MM.1S (cell line): ENCODE data around the gene C21orf58.

Experiments used
- DNase-seq: peaks from one replicate; pipeline ENCODE4 v3.0.0-alpha.2; 2015
- H2AFZ ChIP-seq: fragments of 300-600 bp; sonication (generic); 2 replicates; pipeline ENCODE4 v1.6.0; 2016; ENCODE audit warnings: antibody characterized with exemption, low read length
- H3F3A ChIP-seq: fragments of 300-600 bp; sonication (generic); 2 replicates; pipeline ENCODE4 v1.6.1; 2016; ENCODE audit warnings: mild to moderate bottlenecking, antibody characterized with exemption, low read length, moderate library complexity, mixed read lengths; ENCODE audit not compliant: insufficient read depth
- H3K27ac ChIP-seq: fragments of 300-600 bp; sonication (generic); 2 replicates; pipeline ENCODE4 v1.5.1; 2016; ENCODE audit warnings: mild to moderate bottlenecking, low read length
- H3K27me3 ChIP-seq: fragments of 300-600 bp; sonication (generic); replicated peaks from 2 replicates; pipeline ENCODE4 v1.6.0; 2016; ENCODE audit warnings: low read length; ENCODE audit not compliant: insufficient read depth
- H3K36me3 ChIP-seq: fragments of 300-600 bp; sonication (generic); replicated peaks from 2 replicates; pipeline ENCODE4 v1.6.1; 2016; ENCODE audit warnings: mild to moderate bottlenecking, low read length, mixed read lengths; ENCODE audit not compliant: insufficient read depth
- H3K4me1 ChIP-seq: fragments of 300-600 bp; sonication (generic); 2 replicates; pipeline ENCODE4 v1.6.1; 2016; ENCODE audit warnings: low read length, mixed read lengths
- H3K4me2 ChIP-seq: fragments of 300-600 bp; sonication (generic); 2 replicates; pipeline ENCODE4 v1.6.0; 2016; ENCODE audit warnings: low read depth, low read length
- H3K4me3 ChIP-seq: fragments of 300-600 bp; sonication (generic); 2 replicates; pipeline ENCODE4 v1.5.1; 2016; ENCODE audit warnings: low read length, mixed read lengths
- H3K79me2 ChIP-seq: fragments of 300-600 bp; sonication (generic); 2 replicates; pipeline ENCODE4 v1.6.1; 2016; ENCODE audit warnings: mixed run types, low read length, mixed read lengths
- H3K9ac ChIP-seq: fragments of 300-600 bp; sonication (generic); 2 replicates; pipeline ENCODE4 v1.6.1; 2016; ENCODE audit warnings: low read length, mixed read lengths
- H3K9me2 ChIP-seq: fragments of 300-600 bp; sonication (generic); replicated peaks from 2 replicates; pipeline ENCODE4 v1.6.1; 2016; ENCODE audit warnings: mild to moderate bottlenecking, low read length, mixed read lengths; ENCODE audit not compliant: insufficient read depth
- H3K9me3 ChIP-seq: fragments of 300-600 bp; sonication (generic); replicated peaks from 2 replicates; pipeline ENCODE4 v1.6.1; 2016; ENCODE audit warnings: mild to moderate bottlenecking, low read length, mixed read lengths; ENCODE audit not compliant: insufficient read depth
- H4K20me1 ChIP-seq: fragments of 300-600 bp; sonication (generic); 2 replicates; pipeline ENCODE4 v1.6.1; 2016; ENCODE audit warnings: mild to moderate bottlenecking, low read length, moderate library complexity, mixed read lengths; ENCODE audit not compliant: insufficient read depth
- EZH2 ChIP-seq: fragments of 300-600 bp; sonication (generic); optimal IDR thresholded peaks from 2 replicates; pipeline ENCODE3; 2017; ENCODE audit warnings: low read depth, mild to moderate bottlenecking, antibody characterized with exemption, low read length, mixed read lengths
- EZH2phosphoT487 ChIP-seq: fragments of 300-600 bp; sonication (generic); IDR thresholded peaks from 2 replicates; pipeline ENCODE4 v1.6.1; 2018; ENCODE audit warnings: antibody characterized with exemption, low read length
- TF ChIP-seq, protein P1 (sequence below): fragments of 300-600 bp; sonication (generic); IDR thresholded peaks from 2 replicates; pipeline ENCODE4 v1.5.1; 2016; ENCODE audit warnings: antibody characterized with exemption, low read length, mixed read lengths

Gene C21orf58

DNA sequence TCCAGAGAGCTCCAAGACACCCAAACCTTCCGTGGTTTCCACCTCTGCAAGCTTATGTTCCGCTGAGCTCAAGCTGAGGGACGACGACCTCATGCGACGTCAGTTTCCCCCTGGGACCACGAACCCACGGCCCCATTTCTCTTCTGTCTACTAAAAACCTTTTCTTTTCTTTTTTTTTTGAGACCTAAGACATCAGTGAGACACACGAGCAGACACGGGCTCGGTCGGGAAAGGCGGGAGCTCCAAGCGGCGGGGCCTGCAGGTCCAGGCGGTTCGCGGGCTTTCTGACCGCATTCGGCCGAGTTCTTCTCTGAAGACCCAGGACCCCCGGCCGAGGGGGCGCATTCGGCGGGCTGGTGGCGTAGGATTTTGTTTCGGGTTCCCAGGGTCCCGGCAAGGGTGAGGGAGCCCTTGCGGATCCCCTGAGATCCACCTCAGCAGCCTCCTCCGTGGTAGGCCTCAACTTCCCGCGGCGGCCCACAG is 402 bp downstream of the C21orf58 start:
- Histone ChIP-seq H3K9me3 (no peaks in the 10 kb centered on the region), H3K9ac (peak overlapping the region; percentile 91), H3K4me3 (peak overlapping the region; percentile 98), H3K27me3 (no peaks in the 10 kb centered on the region), H2AFZ (peak overlapping the region; percentile 61), H4K20me1 (no peaks in the 10 kb centered on the region), H3K4me1 (peaks cover 18% of the 10 kb centered on the region), H3K4me2 (peak overlapping the region; percentile 91), H3K36me3 (0 out of 2 replicates have a peak, but pooled peaks cover 4% of the 10 kb centered on the region), H3K79me2 (peaks cover 65% of the 10 kb centered on the region), H3F3A (peaks cover 29% of the 10 kb centered on the region), H3K9me2 (no peaks in the 10 kb centered on the region), H3K27ac (peak overlapping the region; percentile 93)
- TF ChIP-seq, protein P1, sequence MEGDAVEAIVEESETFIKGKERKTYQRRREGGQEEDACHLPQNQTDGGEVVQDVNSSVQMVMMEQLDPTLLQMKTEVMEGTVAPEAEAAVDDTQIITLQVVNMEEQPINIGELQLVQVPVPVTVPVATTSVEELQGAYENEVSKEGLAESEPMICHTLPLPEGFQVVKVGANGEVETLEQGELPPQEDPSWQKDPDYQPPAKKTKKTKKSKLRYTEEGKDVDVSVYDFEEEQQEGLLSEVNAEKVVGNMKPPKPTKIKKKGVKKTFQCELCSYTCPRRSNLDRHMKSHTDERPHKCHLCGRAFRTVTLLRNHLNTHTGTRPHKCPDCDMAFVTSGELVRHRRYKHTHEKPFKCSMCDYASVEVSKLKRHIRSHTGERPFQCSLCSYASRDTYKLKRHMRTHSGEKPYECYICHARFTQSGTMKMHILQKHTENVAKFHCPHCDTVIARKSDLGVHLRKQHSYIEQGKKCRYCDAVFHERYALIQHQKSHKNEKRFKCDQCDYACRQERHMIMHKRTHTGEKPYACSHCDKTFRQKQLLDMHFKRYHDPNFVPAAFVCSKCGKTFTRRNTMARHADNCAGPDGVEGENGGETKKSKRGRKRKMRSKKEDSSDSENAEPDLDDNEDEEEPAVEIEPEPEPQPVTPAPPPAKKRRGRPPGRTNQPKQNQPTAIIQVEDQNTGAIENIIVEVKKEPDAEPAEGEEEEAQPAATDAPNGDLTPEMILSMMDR = no peak
- TF ChIP-seq EZH2phosphoT487 = no peak
- no peak for TF ChIP-seq EZH2
- DNase-seq = peak; percentile 55

GRCh38 chr21:46322351-46323226 is 1.1 kb downstream of the C21orf58 start:
- TF ChIP-seq, protein P1 = no peak
- TF ChIP-seq EZH2phosphoT487 (no peak), EZH2 (no peak)
- no peaks in the 10 kb centered on the region for H3K27me3 ChIP-seq
- H3K27ac ChIP-seq = peak overlapping the region; percentile 93; the same call in 1 of the 2 replicates
- H3K9ac ChIP-seq = peak overlapping the region; percentile 91
- peaks cover 18% of the 10 kb centered on the region for H3K4me1 ChIP-seq
- H3K4me3 ChIP-seq = peak overlapping the region; percentile 98
- peaks cover 58% of the 10 kb centered on the region for H3K79me2 ChIP-seq
- H3F3A ChIP-seq = peaks cover 29% of the 10 kb centered on the region
- H3K4me2 ChIP-seq = peak overlapping the region; percentile 91
- peak overlapping the region; percentile 61 for H2AFZ ChIP-seq
- DNase-seq = peak; percentile 38
- no peaks in the 10 kb centered on the region for H3K9me3 ChIP-seq
- H3K36me3 ChIP-seq = no peaks in the 10 kb centered on the region
- no peaks in the 10 kb centered on the region for H4K20me1 ChIP-seq
- no peaks in the 10 kb centered on the region for H3K9me2 ChIP-seq

DNA sequence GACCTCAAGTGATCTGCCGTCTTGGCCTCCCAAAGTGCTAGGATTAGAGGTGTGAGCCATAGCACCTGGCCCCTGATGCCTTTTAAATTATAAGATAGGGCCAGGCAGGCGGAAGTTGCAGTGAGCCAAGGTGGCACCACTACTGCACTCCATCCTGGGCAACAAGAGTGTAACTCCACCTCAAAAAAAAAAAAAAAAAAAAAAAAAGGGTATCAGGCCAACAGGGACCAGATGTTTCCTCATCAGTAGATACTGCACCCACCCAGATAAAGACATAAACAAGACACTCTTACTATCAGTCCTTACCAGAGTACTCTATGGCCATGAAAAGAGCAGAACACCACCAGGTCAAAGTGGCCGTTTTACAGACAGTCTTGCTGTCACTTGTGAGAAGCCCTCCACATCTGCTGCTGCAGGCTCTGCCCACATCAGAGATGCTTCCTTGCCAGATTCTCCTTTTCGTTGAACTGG is 3.3 kb downstream of the C21orf58 start:
- no peaks in the 10 kb centered on the region for H3K36me3 ChIP-seq
- peaks cover 26% of the 10 kb centered on the region for H3F3A ChIP-seq
- no peak overlapping the region for H2AFZ ChIP-seq
- H3K4me3 ChIP-seq = no peak overlapping the region
- H3K4me1 ChIP-seq = peaks cover 8% of the 10 kb centered on the region
- H3K27ac ChIP-seq = no peak overlapping the region
- no peaks in the 10 kb centered on the region for H3K9me2 ChIP-seq
- H4K20me1 ChIP-seq = no peaks in the 10 kb centered on the region
- H3K9me3 ChIP-seq = no peaks in the 10 kb centered on the region
- TF ChIP-seq EZH2 = no peak
- TF ChIP-seq, protein P1 = no peak
- TF ChIP-seq EZH2phosphoT487 = no peak
- H3K27me3 ChIP-seq = no peaks in the 10 kb centered on the region
- no peak for DNase-seq
- H3K79me2 ChIP-seq = peaks cover 38% of the 10 kb centered on the region
- H3K4me2 ChIP-seq = no peak overlapping the region
- H3K9ac ChIP-seq = no peak overlapping the region
